K562 (cell line): ENCODE results near the gene FTO. TPM values are rescaled to one million over a fixed set of nuclear protein-coding genes. Genes with fewer than 3 reads are reported as not detected.

Source experiments
- ATAC-seq: fragments of 200-7000 bp; cut with Tn5 transposase; 3 replicates; pipeline ENCODE4 v1.9.1; 2020; ENCODE audit warnings: moderate library complexity
- BruUV-seq: library from RNA; stranded (reverse); fragments of 400-500 nt; replicated peaks from 2 replicates; lab custom pipeline; 2021; lab: Mats Ljungman, UMichigan
- CTCF ChIA-PET: fragments of 300-600 bp; formaldehyde crosslinking; extraction: SDS; loops from one replicate; lab custom pipeline; 2021; ENCODE audit warnings: low intra/inter-chr PET ratio; lab: Yijun Ruan, JAX
- POLR2A ChIA-PET: fragments of 300-600, 350-650 bp; sonication (Branson Sonifier 250); formaldehyde crosslinking; extraction: SDS; loops from one replicate; lab custom pipeline; 2021; ENCODE audit warnings: antibody characterized with exemption, inconsistent platforms; lab: Yijun Ruan, JAX
- DNase-seq, 4 experiments: peaks; one replicate each; pipeline versions ENCODE4 v3.0.0 to v3.0.0-alpha.2; 2011 to 2018; ENCODE audit warnings: low spot score in 3 of 4, mixed read lengths in 3 of 4; ENCODE audit errors: extremely low read depth in 1 of 4
- FAIRE-seq: peaks from 2 replicates; lab custom pipeline; 2011; peaks lifted over from hg19 to GRCh38; lab: Jason Lieb, UNC
- H2AFZ ChIP-seq: 2 replicates; pipeline ENCODE4 v1.6.0; 2011; ENCODE audit warnings: low read depth, low read length, control low read depth, inconsistent platforms
- H3K27ac ChIP-seq: fragments of 200-600 bp; 3 replicates; pipeline ENCODE4 v1.8.0; 2011; ENCODE audit warnings: low read depth, mild to moderate bottlenecking, control low read depth, inconsistent platforms, low read length, moderate library complexity, mixed read lengths; ENCODE audit errors: extremely low read depth
- H3K27me3 ChIP-seq, 2 experiments: fragments of 300-600 bp in 1 of 2; 2 replicates in 1 of 2; 3 replicates in 1 of 2; pipeline versions ENCODE4 v1.6.0 to v1.8.0; 2011; ENCODE audit warnings: inconsistent platforms in 2 of 2, low read length in 2 of 2, mild to moderate bottlenecking in 1 of 2, mixed read lengths in 1 of 2, moderate library complexity in 1 of 2; ENCODE audit not compliant: control insufficient read depth in 2 of 2, insufficient read depth in 2 of 2
- H3K36me3 ChIP-seq: fragments of 300-600 bp; 3 replicates; pipeline ENCODE4 v1.8.0; 2011; ENCODE audit warnings: mild to moderate bottlenecking, low read length, inconsistent platforms; ENCODE audit not compliant: control insufficient read depth, insufficient read depth
- H3K4me1 ChIP-seq, 2 experiments: fragments of 200-600 bp in 1 of 2; replicated peaks in 1 of 2; 2 replicates in 1 of 2; 3 replicates in 1 of 2; pipeline versions ENCODE4 v1.5.1 to v1.8.0; 2011; ENCODE audit warnings: inconsistent platforms in 2 of 2, low read length in 2 of 2, mild to moderate bottlenecking in 1 of 2, mixed read lengths in 1 of 2, moderate library complexity in 1 of 2; ENCODE audit not compliant: control insufficient read depth in 2 of 2, insufficient read depth in 2 of 2
- H3K4me2 ChIP-seq: 2 replicates; pipeline ENCODE4 v1.6.1; 2011; ENCODE audit warnings: low read length, control low read depth, inconsistent platforms, mixed read lengths; ENCODE audit not compliant: insufficient read depth
- H3K4me3 ChIP-seq: fragments of 200-600 bp; sonication (generic), shearing (Covaris generic); 2 replicates; pipeline ENCODE4 v1.5.1; 2016; ENCODE audit warnings: control low read depth, inconsistent platforms
- H3K79me2 ChIP-seq: fragments of 200-600 bp; 3 replicates; pipeline ENCODE4 v1.8.0; 2011; ENCODE audit warnings: low read length, inconsistent platforms; ENCODE audit not compliant: control insufficient read depth, insufficient read depth
- H3K9ac ChIP-seq, 2 experiments: 2 replicates each; pipeline versions ENCODE4 v1.6.0 to v1.6.1; 2011; ENCODE audit warnings: low read depth in 2 of 2, low read length in 2 of 2, control low read depth in 1 of 2, inconsistent platforms in 1 of 2, mild to moderate bottlenecking in 1 of 2, mixed read lengths in 1 of 2; ENCODE audit not compliant: insufficient read depth in 1 of 2
- H3K9me1 ChIP-seq: one replicate; pipeline ENCODE4 v1.6.0; 2011; ENCODE audit warnings: inconsistent platforms, mild to moderate bottlenecking, low read length, moderate library complexity; ENCODE audit not compliant: control insufficient read depth, insufficient read depth
- H3K9me3 ChIP-seq: replicated peaks from 2 replicates; pipeline ENCODE4 v1.5.1; 2011; ENCODE audit warnings: low read depth, low read length, inconsistent platforms; ENCODE audit not compliant: control insufficient read depth, insufficient read depth
- H4K20me1 ChIP-seq: replicated peaks from 2 replicates; pipeline ENCODE4 v1.6.1; 2011; ENCODE audit warnings: low read length, inconsistent platforms, mixed read lengths; ENCODE audit not compliant: control insufficient read depth, insufficient read depth
- ASH1L ChIP-seq: fragments of 450-650 bp; IDR thresholded peaks from 2 replicates; pipeline ENCODE4 v1.6.1; 2018; ENCODE audit warnings: borderline replicate concordance, mild to moderate bottlenecking, low read depth; ENCODE audit not compliant: partially characterized antibody
- CHD7 ChIP-seq: fragments of 200-600 bp; sonication (generic); IDR thresholded peaks from one replicate; pipeline ENCODE4 v1.6.1; 2012; ENCODE audit warnings: mild to moderate bottlenecking, low read depth, low read length, inconsistent platforms
- MEF2D ChIP-seq: conservative IDR thresholded peaks from 2 replicates; pipeline ENCODE4 v1.6.1; 2016; ENCODE audit warnings: low read depth, missing genetic modification characterization, missing compliant biosample characterization
- MEIS2 ChIP-seq: fragments of 450-650 bp; IDR thresholded peaks from 2 replicates; pipeline ENCODE4 v1.6.1; 2014; ENCODE audit warnings: mild to moderate bottlenecking; ENCODE audit not compliant: partially characterized antibody
- ZBTB26 ChIP-seq: fragments of 450-650 bp; formaldehyde crosslinking; IDR thresholded peaks from 2 replicates; pipeline ENCODE4 v1.4.0; 2022; ENCODE audit warnings: missing genetic modification characterization
- ZNF76 ChIP-seq: fragments of 250-450 bp; sonication (Bioruptor Pico); IDR thresholded peaks from 2 replicates; pipeline ENCODE4 v1.4.0; 2020; ENCODE audit warnings: mild to moderate bottlenecking, moderate library complexity, borderline replicate concordance
- ZSCAN29 ChIP-seq: fragments of 450-650 bp; IDR thresholded peaks from 2 replicates; pipeline ENCODE4 v1.6.1; 2017
- in situ Hi-C: fragments of 300-500 bp; cut with MboI; formaldehyde crosslinking; loops from 4 replicates; pipeline ENCODE4 v1.15.0; 2018; ENCODE audit warnings: inconsistent platforms, mixed read lengths
- intact Hi-C: fragments of 100-400 bp; cut with micrococcal nuclease; formaldehyde crosslinking; loops from 2 replicates; pipeline ENCODE4 v1.14.2; 2022
- polyA plus RNA-seq, 8 experiments: library from polyadenylated mRNA; depleted of rRNA in 4 of 8; stranded (reverse) in 5 of 8; unstranded in 3 of 8; fragments of >200 nt; fragmentation: Nextera tagmentation in 2 of 8; fragmentation: Illumina TruSeq in 1 of 8; extraction: Ambion mirVana in 2 of 8; extraction: Trizol in 1 of 8; gene quantifications; 2 replicates each; pipeline versions ENCODE4 v1.2.1 to v1.2.3, GENCODE V29; 2011 to 2014; ENCODE audit warnings: inconsistent platforms in 1 of 8, missing spikeins in 1 of 8
- total RNA-seq, 7 experiments: library from RNA; depleted of rRNA in 6 of 7; stranded (reverse); fragments of >200 nt in 6 of 7; fragmentation: Illumina TruSeq in 2 of 7; extraction: Trizol in 2 of 7; gene quantifications; 2 replicates each; pipeline versions ENCODE4 v1.2.1 to v1.2.3, GENCODE V29; 2011 to 2021; ENCODE audit warnings: low replicate concordance in 1 of 7

The FTO gene
- total and polyA plus RNA-seq, 9 of the 15 experiments (the other 6 are each of a cell fraction or from before 2014, with no cell fraction given), result 11.3 to 27.7 (median 25.5) TPM

DNA sequence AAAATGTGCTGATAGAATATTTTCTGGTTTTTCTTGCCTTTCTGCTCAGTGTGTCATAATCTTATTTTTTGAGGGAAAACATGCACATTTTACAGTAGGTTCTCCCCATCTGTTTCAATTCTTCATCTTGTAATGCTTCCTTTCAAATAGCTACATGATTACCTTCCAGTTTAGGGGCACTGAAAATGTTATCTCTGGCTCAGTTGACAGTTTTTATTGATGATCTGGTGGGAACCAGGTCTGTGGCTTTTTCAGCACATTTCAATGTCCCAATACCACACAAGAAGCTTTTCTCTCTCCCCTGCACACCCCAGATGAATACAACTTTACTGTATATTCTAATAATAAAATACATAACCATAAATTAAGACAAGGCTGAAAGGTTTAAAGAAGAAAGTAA is 36.5 kb downstream of the FTO start:
- H3K27ac ChIP-seq, result no peak overlapping the region
- no TSS peak for BruUV-seq
- no peaks in the 10 kb centered on the region for H3K36me3 ChIP-seq
- H3K27me3 ChIP-seq, result no peaks in the 10 kb centered on the region
- peaks cover 3% of the 10 kb centered on the region; the same call in 1 of the 2 replicates for H4K20me1 ChIP-seq
- no peak overlapping the region for H2AFZ ChIP-seq
- ChIA-PET CTCF (no interaction called here), POLR2A (no interaction called here)
- H3K4me3 ChIP-seq, result no peak overlapping the region
- no peak for DNase-seq
- intact Hi-C loops (no loop called here), in situ Hi-C loops (no loop called here)
- H3K9me3 ChIP-seq, result no peaks in the 10 kb centered on the region
- no peak for ATAC-seq
- no peak overlapping the region for H3K9ac ChIP-seq
- no peaks in the 10 kb centered on the region for H3K79me2 ChIP-seq
- no peaks in the 10 kb centered on the region for H3K9me1 ChIP-seq
- H3K4me1 ChIP-seq, result peaks cover 0 to 3% of the 10 kb centered on the region in 2 experiments; a peak in 1 of 5 replicates
- H3K4me2 ChIP-seq, result no peak overlapping the region
- FAIRE-seq, result no peak
- TF ChIP-seq ZBTB26 (no peak), MEF2D (tag) (no peak), CHD7 (no peak), MEIS2 (peak; percentile 37), ASH1L (no peak), ZSCAN29 (no peak), ZNF76 (CRISPR knock-in tag) (no peak)
